ENCODE measurements around the gene FBXO24.

FBXO24 gene

DNA sequence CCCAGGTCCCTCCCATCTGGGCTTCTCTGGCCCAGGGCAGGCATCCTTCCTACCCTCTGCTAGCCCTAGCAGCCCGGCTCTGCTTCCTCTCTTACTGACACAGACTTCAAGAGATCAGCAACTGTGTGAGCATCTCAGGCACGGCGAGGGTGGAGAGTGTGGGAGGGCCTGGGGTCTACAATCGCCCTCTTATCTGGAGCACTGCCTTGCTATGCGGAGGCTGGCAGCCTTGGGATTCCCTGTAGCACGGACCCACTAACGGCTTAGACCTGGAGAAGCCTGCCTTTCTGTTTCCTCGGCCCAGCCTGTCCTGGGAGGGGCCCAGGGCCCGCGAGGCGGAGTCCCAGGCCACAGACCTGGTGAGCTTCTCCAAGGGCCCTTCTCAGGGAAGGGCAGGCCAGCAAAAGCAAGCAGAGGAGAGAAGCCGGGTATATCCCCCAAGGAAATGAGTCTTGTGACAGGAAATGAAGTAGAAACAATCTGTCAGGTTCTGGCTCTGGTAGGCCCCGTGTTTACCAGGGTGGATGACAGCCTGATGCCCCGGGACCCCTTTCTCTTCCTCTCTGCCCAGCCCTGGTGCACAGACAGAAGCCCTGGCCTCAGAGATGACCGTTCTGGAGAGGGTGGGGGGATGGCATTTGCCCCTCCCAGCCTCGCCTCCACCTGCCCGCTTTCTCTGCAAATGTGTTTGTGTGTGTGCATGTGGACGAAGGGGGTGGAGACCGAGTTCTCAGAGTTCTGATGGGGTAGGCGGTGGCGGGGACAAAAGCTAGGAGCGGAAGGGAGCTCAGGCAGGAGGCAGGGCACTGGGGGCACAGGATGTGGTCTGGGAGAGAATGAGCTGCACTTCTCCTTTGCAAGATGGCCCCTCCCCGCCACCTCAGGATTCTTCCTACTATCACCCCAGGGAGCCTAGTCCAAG lies 2.7 kb upstream of the FBXO24 start:
- Histone ChIP-seq H3K18ac (ENCODE audit: low read length) (peak overlapping the region; percentile 70), H3K9ac (ENCODE audit: low read depth, low read length, poor library complexity) (peak overlapping the region; percentile 50), H3K4me2 (ENCODE audit: insufficient read depth, low read length, poor library complexity, severe bottlenecking) (no peak overlapping the region), H3K4me3 (ENCODE audit: low read length in 2 of 2) (peak overlapping the region in 1 of 2 donors; percentile 14), H2BK15ac (ENCODE audit: low read length) (peak overlapping the region; percentile 20), H2AK5ac (ENCODE audit: low read depth, low read length) (no peak overlapping the region), H3K4ac (ENCODE audit: low read length) (no peak overlapping the region), H2AFZ (ENCODE audit: low read length) (no peak overlapping the region), H3K27me3 (ENCODE audit: control insufficient read depth in 3 of 3, insufficient read depth in 3 of 3, low read depth in 1 of 3, low read length in 3 of 3) (no peaks in the 10 kb centered on the region), H3K36me3 (replicated peaks in 1 of 2; ENCODE audit: control insufficient read depth in 2 of 2, insufficient read depth in 2 of 2, low read length in 2 of 2) (peaks cover 26 to 51% of the 10 kb centered on the region in 2 donors), H3K4me1 (ENCODE audit: control insufficient read depth in 2 of 2, insufficient read depth in 1 of 2, low read depth in 1 of 2, low read length in 2 of 2) (peaks cover 17 to 19% of the 10 kb centered on the region in 2 donors), H2BK12ac (ENCODE audit: low read length) (no peak overlapping the region), H2BK120ac (ENCODE audit: low read depth, low read length) (no peak overlapping the region), H3K79me1 (ENCODE audit: low read depth, low read length) (peaks cover 3% of the 10 kb centered on the region), H3K23ac (ENCODE audit: low read depth, low read length, poor library complexity) (peak overlapping the region; percentile 94), H4K8ac (ENCODE audit: low read depth, low read length) (no peak overlapping the region), H3K9me3 (replicated peaks in 1 of 2; ENCODE audit: control insufficient read depth in 2 of 2, insufficient read depth in 1 of 2, low read depth in 1 of 2, low read length in 2 of 2) (peaks cover 0 to 5% of the 10 kb centered on the region in 2 donors), H4K91ac (ENCODE audit: low read depth, low read length, poor library complexity) (peak overlapping the region; percentile 32), H3K14ac (ENCODE audit: low read length) (no peak overlapping the region), H3K27ac (replicated peaks; ENCODE audit: low read length) (no peak overlapping the region), H2BK5ac (ENCODE audit: low read length) (no peak overlapping the region)
- DNase-seq (ENCODE audit: low spot score), result no peak
- WGBS, 2 donors (ENCODE audit: extremely low coverage in 2 of 2, insufficient read length in 2 of 2, insufficient replicate concordance in 1 of 2), result no CpG with 5 or more reads among the region's 23 CpGs

DNA sequence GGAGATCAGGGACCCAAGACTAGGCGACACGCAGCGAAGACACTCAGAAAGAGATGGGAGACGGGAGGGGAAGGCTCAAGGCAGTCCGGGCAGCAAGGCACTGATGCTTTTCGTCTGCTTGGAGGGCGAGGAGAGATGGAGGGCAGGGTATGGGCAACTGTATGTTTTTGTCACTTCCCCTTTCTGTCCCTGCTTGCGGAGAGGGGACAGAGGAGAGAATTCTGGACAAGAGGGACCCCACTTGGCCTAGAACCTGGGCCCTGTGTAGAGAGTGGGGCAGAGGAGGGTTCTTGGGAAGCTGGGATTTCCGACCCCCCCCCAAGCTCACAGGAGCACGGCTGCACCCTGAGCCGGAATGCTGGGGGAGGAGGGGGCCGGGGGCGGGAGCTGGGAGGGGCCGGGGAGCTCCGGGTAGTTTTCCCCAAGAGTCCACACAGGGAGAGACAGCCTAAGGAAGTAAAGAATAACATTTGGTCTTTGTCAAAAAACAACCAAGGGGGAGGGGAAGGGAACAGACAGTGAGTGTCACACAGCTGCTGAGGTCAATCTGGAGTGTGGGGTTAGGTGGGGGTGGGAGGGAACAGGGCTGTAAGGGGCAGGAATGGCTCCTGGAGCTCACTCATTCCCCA lies 2.0 kb upstream of the FBXO24 start:
- H2AFZ ChIP-seq (ENCODE audit: low read length), result no peak overlapping the region
- peaks cover 23 to 44% of the 10 kb centered on the region in 2 donors for H3K36me3 ChIP-seq (replicated peaks in 1 of 2; ENCODE audit: control insufficient read depth in 2 of 2, insufficient read depth in 2 of 2, low read length in 2 of 2)
- H3K4me1 ChIP-seq (ENCODE audit: control insufficient read depth in 2 of 2, insufficient read depth in 1 of 2, low read depth in 1 of 2, low read length in 2 of 2), result peaks cover 17 to 19% of the 10 kb centered on the region in 2 donors
- H3K27me3 ChIP-seq (ENCODE audit: control insufficient read depth in 3 of 3, insufficient read depth in 3 of 3, low read depth in 1 of 3, low read length in 3 of 3), result no peaks in the 10 kb centered on the region
- WGBS, 2 donors (ENCODE audit: extremely low coverage in 2 of 2, insufficient read length in 2 of 2, insufficient replicate concordance in 1 of 2), result no CpG with 5 or more reads among the region's 15 CpGs
- peak overlapping the region; percentile 32 for H4K91ac ChIP-seq (ENCODE audit: low read depth, low read length, poor library complexity)
- peaks cover 0 to 5% of the 10 kb centered on the region in 2 donors for H3K9me3 ChIP-seq (replicated peaks in 1 of 2; ENCODE audit: control insufficient read depth in 2 of 2, insufficient read depth in 1 of 2, low read depth in 1 of 2, low read length in 2 of 2)
- peaks cover 3% of the 10 kb centered on the region for H3K79me1 ChIP-seq (ENCODE audit: low read depth, low read length)
- H3K4ac ChIP-seq (ENCODE audit: low read length), result no peak overlapping the region
- no peak overlapping the region for H2BK12ac ChIP-seq (ENCODE audit: low read length)
- H3K23ac ChIP-seq (ENCODE audit: low read depth, low read length, poor library complexity), result peak overlapping the region; percentile 94
- H3K27ac ChIP-seq (replicated peaks; ENCODE audit: low read length), result no peak overlapping the region
- peak overlapping the region in 1 of 2 donors; percentile 91 for H3K4me3 ChIP-seq (ENCODE audit: low read length in 2 of 2)
- H2BK120ac ChIP-seq (ENCODE audit: low read depth, low read length), result no peak overlapping the region
- peak overlapping the region; percentile 8 for H2AK5ac ChIP-seq (ENCODE audit: low read depth, low read length)
- no peak overlapping the region for H3K14ac ChIP-seq (ENCODE audit: low read length)
- DNase-seq (ENCODE audit: low spot score), result no peak
- no peak overlapping the region for H2BK5ac ChIP-seq (ENCODE audit: low read length)
- H2BK15ac ChIP-seq (ENCODE audit: low read length), result peak overlapping the region; percentile 20
- H3K18ac ChIP-seq (ENCODE audit: low read length), result peak overlapping the region; percentile 70
- H4K8ac ChIP-seq (ENCODE audit: low read depth, low read length), result no peak overlapping the region
- peak overlapping the region; percentile 97 for H3K4me2 ChIP-seq (ENCODE audit: insufficient read depth, low read length, poor library complexity, severe bottlenecking)
- peak overlapping the region; percentile 56 for H3K9ac ChIP-seq (ENCODE audit: low read depth, low read length, poor library complexity)

DNA sequence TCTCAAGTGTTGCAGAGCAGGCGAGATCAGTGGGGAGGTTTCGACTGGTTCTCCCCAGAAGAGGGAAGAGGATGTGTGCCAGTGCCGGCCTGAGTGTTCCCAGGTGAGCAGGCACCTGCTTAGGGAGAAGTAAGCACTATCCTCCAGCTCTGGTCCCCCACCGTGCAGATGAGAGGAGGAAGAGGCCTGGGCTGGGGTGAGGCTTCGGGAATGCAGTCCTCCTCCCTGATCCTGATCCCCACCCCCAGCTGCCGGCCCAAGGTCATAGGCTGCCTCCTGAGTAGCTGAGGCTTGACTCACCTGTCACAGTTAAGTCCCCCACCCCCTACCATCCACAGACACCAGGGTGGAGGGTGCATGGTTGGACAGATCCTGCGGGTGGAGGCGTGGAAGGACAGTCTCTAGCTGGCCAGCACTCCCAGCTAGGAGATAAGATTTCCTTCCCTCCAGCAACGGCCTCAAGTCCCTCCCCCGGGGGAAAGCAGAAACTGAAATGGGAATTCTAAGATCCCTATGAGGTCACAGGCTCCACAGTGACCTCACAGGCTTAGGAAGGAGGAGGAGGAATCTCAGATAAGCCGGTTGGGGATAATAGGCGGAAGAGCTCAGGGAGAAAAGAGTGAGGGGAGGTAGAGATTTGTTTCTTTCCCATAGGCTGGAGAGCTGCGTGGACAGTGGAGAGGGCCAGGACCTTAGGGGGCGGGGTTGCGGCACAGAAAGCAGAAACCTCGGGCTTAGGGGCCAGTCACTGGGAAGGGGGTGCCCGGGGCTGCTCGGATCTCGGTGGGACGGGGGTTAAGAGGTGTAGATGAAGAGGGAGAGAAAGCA lies 1.2 kb upstream of the FBXO24 start:
- H2BK12ac ChIP-seq (ENCODE audit: low read length), result no peak overlapping the region

More for the DNA sequence above, 1.2 kb upstream of the FBXO24 start:
- peak overlapping the region; percentile 88 for H3K27ac ChIP-seq (replicated peaks; ENCODE audit: low read length)
- peak overlapping the region; percentile 91 to 97 for H3K4me3 ChIP-seq (ENCODE audit: low read length in 2 of 2)
- H2BK15ac ChIP-seq (ENCODE audit: low read length), result no peak overlapping the region
- H3K36me3 ChIP-seq (replicated peaks in 1 of 2; ENCODE audit: control insufficient read depth in 2 of 2, insufficient read depth in 2 of 2, low read length in 2 of 2), result peaks cover 19 to 40% of the 10 kb centered on the region in 2 donors
- H2BK5ac ChIP-seq (ENCODE audit: low read length), result no peak overlapping the region
- H2AFZ ChIP-seq (ENCODE audit: low read length), result no peak overlapping the region
- no CpG with 5 or more reads among the region's 20 CpGs for WGBS, 2 donors (ENCODE audit: extremely low coverage in 2 of 2, insufficient read length in 2 of 2, insufficient replicate concordance in 1 of 2)
- H3K27me3 ChIP-seq (ENCODE audit: control insufficient read depth in 3 of 3, insufficient read depth in 3 of 3, low read depth in 1 of 3, low read length in 3 of 3), result no peaks in the 10 kb centered on the region
- no peak overlapping the region for H2BK120ac ChIP-seq (ENCODE audit: low read depth, low read length)
- peak overlapping the region; percentile 56 for H3K9ac ChIP-seq (ENCODE audit: low read depth, low read length, poor library complexity)
- peak; percentile 74 for DNase-seq (ENCODE audit: low spot score)
- peaks cover 3% of the 10 kb centered on the region for H3K79me1 ChIP-seq (ENCODE audit: low read depth, low read length)
- H4K91ac ChIP-seq (ENCODE audit: low read depth, low read length, poor library complexity), result no peak overlapping the region
- no peak overlapping the region for H3K4ac ChIP-seq (ENCODE audit: low read length)
- H3K18ac ChIP-seq (ENCODE audit: low read length), result peak overlapping the region; percentile 62
- H3K4me2 ChIP-seq (ENCODE audit: insufficient read depth, low read length, poor library complexity, severe bottlenecking), result peak overlapping the region; percentile 97
- H3K9me3 ChIP-seq (replicated peaks in 1 of 2; ENCODE audit: control insufficient read depth in 2 of 2, insufficient read depth in 1 of 2, low read depth in 1 of 2, low read length in 2 of 2), result peaks cover 0 to 5% of the 10 kb centered on the region in 2 donors
- H2AK5ac ChIP-seq (ENCODE audit: low read depth, low read length), result peak overlapping the region; percentile 63
- no peak overlapping the region for H4K8ac ChIP-seq (ENCODE audit: low read depth, low read length)
- H3K4me1 ChIP-seq (ENCODE audit: control insufficient read depth in 2 of 2, insufficient read depth in 1 of 2, low read depth in 1 of 2, low read length in 2 of 2), result peaks cover 25% of the 10 kb centered on the region in 2 donors
- no peak overlapping the region for H3K14ac ChIP-seq (ENCODE audit: low read length)
- no peak overlapping the region for H3K23ac ChIP-seq (ENCODE audit: low read depth, low read length, poor library complexity)
